CD4-positive, alpha-beta T cell treated with Interleukin-15 for 1 hour (primary cell): Measurements from ENCODE around the gene COL9A2.

ENCODE experiments used
- DNase-seq: peaks from one replicate; pipeline ENCODE4 v3.0.0-alpha.2; 2020

The COL9A2 gene

GRCh38 chr1:40301541-40302299 is 15.4 kb downstream of the COL9A2 start:
- DNase-seq = no peak

DNA sequence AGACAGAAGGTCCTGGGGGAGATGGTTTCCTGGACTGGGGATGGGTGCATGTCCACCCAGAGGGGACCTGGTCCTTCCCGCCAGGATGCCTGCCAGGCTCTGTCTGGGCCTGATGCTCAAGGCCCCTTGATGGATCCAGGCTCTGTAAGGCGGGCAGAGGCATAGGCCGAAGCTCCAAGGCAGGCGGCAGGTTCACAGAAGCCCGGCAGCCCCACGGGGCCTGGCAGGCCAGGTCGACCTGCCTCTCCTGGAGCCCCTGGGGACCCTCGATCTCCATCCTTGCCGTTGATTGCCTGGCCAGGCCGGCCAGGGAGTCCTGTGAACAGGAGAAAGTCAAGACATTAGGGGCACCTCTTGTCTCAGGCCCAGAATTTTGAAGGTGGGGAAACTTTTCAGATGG is 16.0 kb downstream of the COL9A2 start:
- DNase-seq = no peak

DNA sequence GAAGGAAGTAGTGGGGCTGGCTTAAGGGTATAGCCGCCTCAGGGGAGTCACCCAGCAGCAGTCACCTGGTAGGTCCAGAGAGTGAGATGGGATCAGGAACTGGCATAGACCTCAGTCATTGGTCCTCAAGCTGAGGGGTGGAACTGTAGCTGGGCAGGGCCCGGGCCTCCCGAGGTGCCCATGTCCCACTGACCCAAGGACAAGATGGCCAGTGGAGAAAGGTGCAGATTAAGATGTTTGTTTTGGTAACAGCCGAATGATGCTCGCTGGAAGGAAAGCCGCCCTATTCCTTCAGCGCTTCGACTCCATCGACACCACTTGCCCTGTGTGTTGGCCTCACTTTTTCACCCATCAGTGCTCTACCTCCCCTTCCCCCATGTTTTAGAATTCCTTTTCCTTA is 16.4 kb downstream of the COL9A2 start:
- DNase-seq = no peak

DNA sequence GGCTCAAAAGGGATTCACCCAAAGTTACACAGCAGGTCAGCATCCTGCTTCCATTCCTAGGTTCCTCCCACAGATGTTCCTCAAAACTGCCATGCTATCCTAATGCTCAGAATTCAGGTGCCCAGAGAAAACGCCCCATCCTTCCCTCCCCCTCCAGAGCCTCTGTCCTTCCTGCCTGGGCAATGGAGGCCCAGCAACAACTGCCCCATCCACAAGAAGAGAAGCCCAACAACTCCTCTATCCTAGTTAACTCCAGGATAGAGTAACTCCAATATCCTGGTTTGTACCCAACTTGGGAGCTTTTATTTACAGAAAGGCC is 16.9 kb downstream of the COL9A2 start:
- no peak for DNase-seq

- no peak for DNase-seq
Measured at GRCh38 chr1:40299366-40300248, 17.5 kb downstream of the COL9A2 start.

GRCh38 chr1:40291293-40291692 is 25.8 kb downstream of the COL9A2 start:
- DNase-seq = no peak

GRCh38 chr1:40281853-40282252 is 35.2 kb downstream of the COL9A2 start:
- DNase-seq = no peak

DNA sequence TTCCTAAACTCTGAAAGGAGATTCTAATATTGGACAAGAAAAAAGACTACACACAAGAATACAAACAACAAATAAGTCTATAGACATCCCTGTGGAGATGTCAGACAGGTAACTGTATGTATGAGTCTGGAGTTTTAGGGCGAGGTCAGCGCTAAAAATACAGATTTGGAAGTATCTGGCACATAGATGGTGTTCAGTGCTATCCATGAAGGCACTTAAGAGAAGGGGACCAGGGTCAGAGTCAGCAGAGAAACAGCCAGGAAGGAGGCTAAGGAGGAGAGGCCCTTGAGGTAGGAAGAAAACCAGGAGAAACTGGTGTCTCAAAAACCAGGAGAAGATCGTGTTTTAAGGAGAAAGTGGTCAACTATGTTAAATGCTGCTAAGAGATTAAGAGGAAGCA is 41.0 kb downstream of the COL9A2 start:
- no peak for DNase-seq

DNA sequence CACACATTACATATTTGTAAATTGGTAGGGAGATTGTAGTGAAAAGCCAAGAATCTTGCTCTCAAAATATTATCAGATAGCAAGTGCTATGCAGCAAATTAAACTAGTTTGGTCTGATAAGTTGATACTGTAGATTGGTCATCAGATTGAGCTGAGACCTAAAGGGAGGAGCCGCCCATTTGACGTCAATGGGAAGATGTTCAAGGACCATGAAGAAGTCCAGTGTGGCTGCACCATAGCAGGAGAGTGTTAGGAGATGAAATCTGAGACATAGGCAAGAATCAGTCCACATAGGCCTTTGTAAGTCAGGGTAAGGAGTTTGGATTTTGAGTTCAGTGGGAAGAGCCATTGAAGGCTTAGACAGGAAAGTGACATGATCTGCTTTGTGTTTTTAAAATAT is 42.8 kb downstream of the COL9A2 start:
- DNase-seq = no peak

DNA sequence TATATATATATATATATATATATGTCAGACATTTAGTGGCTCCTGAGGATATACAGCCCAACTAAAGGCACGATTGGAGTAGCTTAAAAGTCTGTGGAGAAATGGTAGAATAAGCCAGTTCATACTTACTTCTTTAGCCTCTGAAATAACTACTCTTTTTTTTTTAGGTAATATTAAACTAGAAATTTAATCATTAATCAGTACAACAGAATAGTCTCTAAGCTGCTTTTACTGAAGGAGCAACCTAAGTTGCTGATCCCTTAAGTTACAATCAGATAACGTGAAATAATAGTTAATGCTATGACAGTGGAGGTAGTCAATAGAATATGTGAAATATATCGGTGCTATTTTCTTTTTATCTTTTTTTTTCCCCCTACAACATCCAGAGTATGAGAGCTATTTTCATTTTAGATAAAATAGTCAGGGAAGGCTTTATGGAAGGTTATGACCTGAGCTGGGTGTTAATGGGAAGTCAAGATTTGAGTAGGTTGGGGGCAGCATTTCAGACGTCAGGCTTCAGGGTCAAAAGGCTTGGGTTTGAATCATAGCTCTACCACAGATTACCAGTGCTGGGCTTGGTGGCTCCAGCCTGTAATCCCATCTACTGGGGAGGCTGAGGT is 43.4 kb downstream of the COL9A2 start:
- no peak for DNase-seq

DNA sequence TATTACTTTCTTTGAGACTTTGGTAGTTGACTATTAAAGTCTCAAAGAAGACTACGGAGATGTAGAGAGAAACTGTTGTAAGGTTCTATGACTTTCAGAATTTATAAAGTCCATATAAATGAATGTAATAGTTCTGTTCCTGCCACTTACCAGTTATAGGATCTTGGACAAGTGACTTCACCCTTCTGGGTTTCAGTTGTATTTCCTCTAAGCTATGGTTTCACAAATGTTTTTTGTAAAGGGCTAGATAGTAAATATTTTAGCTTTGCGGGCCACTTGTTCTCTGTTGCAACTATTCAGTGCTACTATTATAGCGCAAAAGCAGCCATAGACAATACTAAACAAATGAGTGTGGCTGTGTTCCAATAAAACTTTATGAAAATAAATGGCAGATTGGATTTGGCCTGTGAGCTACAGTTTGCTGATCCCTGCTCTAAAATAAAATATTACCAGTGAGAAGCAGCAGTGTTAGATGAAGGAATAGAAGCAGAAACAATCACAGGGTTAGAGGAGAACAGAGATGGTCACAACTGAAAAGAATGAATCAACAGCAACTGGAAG is 44.4 kb downstream of the COL9A2 start:
- no peak for DNase-seq

GRCh38 chr1:40270152-40270834 is 46.8 kb downstream of the COL9A2 start:
- DNase-seq = no peak

- DNase-seq = no peak
Measured at GRCh38 chr1:40268211-40268610, 48.9 kb downstream of the COL9A2 start.

DNA sequence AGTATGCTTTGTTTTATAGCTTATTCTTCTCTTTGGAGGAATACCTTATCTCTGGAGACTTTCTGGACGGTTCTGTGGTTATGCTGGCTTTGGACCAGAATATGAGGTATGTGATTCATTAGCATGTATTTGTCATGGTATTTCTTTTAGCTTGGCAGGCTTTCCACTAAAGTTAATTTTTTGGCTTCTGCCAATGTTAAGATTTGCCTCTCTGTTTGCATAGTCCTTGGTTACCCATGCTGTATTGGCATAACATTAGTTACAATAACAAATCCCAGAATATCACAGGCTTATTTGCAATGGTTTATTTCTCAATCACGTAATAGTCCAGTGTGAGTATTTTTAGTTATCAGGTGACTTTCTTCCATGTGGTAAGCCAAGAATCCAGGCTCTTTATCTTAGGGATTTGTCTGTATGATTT is 49.3 kb downstream of the COL9A2 start:
- DNase-seq = no peak

DNA sequence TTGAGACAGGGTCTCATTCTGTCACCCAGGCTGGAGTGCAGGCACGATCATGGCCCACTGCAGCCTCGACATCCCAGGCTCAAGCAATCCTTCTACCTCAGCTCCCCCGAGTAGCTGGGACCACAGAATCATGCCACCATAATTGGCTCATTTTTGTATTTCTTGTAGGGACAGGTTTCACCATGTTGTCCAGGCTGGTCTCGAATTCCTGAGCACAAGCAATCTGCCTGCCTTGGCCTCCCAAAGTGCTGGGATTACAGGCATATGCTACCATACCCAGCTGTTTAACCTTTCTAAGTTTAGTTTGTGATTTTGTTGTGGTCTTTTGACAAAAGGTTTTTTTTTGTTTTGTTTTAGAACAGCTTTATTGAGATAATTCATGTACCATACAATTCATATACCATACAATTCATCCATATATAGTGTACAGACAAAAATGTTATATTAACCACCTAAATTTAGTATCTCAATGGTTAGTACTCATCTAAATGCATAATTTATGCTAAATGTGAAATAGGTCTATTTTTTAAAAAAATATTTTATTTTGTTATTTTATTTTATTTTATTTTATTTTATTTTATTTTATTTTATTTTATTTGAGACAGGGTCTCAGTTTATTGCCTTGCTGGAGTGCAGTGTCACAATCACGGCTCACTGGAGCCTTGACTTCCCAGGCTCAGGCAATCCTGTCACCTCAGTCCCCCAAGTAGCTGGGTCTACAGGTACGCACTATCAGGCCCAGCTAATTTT is 50.1 kb downstream of the COL9A2 start:
- DNase-seq = no peak

DNA sequence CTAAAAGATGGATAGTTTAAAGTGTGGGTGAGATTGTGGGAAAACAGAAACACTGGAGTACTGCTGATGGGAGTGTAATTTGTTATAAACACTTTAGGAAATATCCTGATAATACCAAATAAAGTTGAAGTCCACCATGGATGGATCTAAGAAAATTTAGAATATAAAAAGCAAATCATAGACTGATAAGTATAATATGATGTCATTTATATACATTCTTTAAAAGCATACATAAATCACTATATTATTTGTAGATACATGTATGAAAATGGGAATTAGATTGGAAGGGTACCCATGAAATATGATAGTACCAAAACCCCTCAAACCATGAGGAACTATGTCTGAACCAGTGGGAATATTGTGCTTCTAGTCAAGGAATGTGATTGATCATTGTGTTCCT is 51.2 kb downstream of the COL9A2 start:
- no peak for DNase-seq

GRCh38 chr1:40265298-40265697 is 51.8 kb downstream of the COL9A2 start:
- DNase-seq = no peak

- no peak for DNase-seq
Measured at GRCh38 chr1:40264354-40264781, 52.7 kb downstream of the COL9A2 start.

- no peak for DNase-seq
Measured at GRCh38 chr1:40258445-40258769, 58.7 kb downstream of the COL9A2 start.

DNA sequence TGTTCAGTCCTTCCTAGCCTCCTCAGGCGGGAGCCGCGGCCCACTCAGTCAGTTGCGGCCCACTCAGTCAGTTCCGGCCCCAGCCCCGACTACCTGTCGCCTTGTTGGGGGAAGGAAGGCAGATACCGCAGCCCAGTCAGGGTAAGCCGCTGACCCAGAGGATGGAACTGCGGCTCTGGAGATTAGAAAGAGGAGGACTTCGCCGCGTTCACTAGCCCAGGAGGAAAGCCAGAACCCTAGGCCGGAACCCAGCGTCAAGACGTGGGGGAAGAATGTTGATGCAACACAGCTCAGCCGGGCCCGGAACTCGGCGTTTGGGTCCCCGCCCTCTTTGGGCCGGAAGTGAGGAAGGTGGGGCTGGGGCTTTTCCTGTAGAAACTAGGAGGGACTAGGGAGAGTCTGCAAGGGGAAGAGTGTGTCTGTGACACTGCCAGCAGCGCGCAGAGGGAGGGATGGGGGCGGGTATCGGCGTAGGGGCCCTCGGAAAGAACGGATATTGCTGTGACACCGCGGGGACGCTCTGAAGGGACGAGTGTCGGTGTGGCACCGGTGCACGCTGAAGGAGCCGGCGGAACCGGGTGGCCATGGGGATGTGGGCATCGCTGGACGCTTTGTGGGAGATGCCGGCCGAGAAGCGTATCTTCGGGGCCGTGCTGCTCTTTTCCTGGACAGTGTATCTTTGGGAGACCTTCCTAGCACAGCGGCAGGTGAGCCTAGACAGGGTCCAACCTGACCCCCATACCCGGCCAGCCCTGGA is 59.2 kb downstream of the COL9A2 start, which contains the start of gene ZMPSTE24:
TSS of gene ZMPSTE24 (plus strand) at position 549 of the 757 bp plus-strand sequence. CDS start at position 585, 36 bp downstream.
- DNase-seq = peak; percentile 98

DNA sequence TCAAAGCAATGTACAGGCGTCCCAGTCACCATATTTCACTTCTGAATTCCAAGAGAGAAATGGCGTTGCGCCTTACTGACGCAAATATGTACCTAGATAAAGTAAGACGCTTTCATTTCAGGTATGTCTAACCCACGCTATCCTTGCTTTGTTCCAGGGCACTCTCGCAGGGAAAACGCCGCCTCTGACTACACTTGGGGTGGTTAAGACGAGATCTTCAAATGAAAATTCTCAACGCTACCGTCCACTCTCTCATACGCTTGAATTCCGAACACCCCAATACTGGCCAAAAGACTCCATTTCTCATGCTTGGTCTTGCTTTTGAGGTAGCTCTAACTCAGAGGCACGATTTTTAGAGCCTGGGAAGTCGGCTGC is 59.8 kb downstream of the COL9A2 start:
- DNase-seq = no peak
